HG02870 (cell line): Measurements from ENCODE around the gene CRK.

ENCODE experiments used
- ATAC-seq: cut with Tn5 transposase; IDR thresholded peaks from one replicate; pipeline ENCODE4 v1.9.1; 2021; ENCODE audit warnings: mild to moderate bottlenecking, moderate library complexity; ENCODE audit not compliant: unreplicated experiment

CRK gene

DNA sequence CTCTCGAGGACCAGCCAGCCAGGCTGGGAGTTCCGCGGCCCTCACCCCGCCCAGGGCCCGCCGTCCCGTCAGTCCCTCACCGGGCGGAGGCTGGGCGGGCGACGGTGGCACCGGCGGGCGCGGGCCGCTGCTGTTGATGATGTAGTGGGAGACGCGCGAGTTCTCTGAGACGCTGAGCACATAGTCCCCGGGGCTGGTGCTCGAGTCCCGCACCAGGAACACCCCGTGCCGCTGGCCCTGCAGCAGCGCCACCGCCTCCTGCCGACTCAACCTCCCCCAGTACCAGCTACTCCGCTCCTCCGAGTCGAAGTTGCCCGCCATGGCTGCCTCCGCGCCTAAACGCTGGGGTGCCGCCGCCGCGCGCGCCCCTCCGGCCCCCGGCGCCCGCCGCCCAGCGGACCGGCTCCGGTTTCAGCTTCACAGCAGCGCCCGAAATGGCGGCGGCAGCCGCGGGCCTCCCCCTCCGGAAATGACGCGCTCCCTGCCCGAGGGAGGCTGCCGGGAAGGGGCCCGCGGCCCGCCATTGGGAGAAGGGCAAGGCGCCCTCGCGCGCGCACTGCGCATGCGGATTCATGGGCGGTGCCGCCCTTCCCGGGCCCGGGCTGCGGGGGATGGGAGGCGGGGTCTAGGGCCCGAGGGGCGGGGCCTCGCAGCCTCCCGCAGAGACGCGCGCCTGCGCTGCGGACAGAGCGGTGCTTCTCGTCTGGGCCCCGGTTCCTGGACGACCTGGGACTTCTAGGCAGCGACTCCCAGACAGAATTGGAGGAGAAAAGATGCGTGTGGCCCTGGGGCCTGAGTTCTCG lies at the start of gene CRK:
Gene CRK, minus strand, starts transcription at position 436 of the 803 bp plus-strand sequence. Its CDS starts 115 bp downstream, at position 321.
- ATAC-seq, result peak; percentile 81

DNA sequence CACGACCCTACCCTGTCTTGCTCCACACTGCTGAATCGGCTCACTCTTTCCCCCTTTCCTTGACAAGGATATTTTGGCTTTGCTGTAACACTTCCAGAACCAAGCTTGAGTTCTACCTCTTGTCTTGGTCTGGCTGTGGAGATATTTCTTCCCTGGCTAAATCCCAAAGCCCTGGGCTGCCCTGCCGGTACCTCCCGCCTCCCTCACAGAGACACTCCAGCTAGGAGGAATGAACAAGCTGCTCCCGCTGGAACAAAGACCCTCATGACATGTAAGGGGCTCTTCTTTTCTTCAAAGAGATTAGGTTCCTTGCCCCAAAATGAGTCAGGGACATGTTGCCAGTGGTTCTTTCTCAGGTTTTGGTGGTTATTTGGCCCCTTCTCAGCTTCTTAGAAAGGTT lies 49.6 kb upstream of the CRK start:
- no peak for ATAC-seq

DNA sequence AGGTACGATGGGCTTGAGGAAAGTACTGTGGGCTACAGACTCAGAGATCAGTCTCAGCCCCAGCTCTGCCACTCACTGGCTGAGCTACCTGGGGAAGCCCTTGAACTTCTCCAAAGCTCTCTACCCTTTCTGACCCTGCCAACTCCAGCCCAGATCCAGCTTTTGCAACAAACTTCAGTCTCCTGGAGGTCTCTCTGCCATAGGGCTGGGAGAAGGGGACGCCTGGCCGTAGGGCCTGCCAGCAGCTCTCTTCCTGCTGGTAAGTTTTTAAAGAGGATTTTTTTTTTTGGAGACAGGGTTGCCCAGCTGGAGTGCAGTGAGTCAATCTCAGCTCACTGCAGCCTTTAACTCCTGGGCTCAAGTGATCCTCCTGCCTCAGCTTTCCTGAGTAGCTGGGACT lies 48.8 kb upstream of the CRK start:
- ATAC-seq, result no peak

DNA sequence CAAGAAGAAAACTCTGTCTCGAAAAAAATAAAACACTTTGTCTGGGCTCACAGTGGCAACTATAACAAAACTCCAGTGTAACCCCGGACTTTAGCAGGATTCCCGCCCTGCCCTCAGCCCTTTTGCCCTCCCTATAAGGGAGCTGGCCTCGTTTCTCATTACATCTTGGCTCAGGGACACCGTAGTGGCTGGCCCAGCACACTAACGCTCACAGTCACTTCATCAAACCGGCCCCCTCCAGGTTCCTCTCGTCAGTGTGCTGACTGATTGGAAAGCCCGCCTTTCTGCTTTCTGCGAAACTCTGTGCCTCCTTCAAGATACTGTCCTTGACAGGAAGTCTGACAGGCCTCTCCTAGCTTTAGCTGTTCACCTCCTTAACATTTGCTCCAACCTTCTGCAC lies 47.7 kb upstream of the CRK start:
- no peak for ATAC-seq

DNA sequence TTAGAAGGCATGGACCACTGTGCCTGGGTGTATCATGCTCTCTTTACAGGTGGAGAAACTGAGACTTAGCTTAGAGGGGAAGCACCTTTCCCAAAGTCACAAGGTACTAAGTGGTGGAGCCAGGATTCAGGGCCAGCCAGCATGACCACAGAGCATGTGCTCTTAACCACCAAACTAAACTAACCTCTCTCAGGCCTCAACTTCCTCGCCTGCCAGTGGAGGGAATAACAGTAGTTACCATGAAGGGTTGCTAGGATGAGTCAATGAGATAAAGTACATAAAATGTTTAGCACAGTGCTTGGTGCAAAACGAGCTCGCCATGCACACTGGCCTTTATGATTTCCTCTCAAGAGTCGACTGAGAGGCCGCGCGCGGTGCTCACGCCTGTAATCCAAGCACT lies 42.8 kb upstream of the CRK start:
- no peak for ATAC-seq

DNA sequence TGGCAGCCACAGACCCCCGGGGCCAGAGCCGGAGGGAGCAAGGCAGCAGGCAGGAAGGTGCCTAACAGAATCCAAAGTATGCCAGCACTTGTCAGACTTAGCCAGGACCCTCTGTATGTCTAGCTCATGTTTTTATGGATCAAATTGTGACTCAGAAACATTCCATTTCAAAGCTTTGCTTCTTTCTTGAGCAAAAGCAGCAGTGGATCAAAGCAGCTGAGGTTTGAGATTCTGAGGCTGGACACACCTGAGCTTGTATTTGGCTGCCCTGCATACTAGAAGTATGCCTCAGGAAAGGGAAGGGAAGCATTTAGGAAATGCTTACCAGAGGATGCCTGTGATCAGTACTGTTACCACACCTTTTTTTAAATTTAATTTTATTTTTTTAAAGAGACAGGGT lies 42.2 kb upstream of the CRK start:
- no peak for ATAC-seq

DNA sequence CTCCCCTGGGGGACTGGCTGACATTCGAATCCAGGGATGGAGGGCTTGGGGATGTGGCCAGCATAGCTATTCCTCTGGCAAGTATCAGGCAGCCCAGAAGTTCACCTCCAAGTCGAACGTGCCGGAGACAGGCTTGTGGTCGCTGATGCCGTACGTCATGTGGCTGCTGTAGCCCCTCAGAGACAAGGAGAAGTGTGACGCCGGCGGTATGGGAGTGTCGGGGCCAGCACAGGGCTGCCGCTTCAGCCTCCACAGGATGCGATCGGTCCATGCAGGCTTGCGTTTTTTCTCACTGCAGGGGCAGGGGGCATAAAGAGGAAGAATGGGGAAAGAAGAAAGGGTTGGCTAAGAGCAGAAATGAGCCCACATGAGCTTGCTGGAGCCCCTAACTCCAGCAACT lies 41.8 kb upstream of the CRK start:
- no peak for ATAC-seq

DNA sequence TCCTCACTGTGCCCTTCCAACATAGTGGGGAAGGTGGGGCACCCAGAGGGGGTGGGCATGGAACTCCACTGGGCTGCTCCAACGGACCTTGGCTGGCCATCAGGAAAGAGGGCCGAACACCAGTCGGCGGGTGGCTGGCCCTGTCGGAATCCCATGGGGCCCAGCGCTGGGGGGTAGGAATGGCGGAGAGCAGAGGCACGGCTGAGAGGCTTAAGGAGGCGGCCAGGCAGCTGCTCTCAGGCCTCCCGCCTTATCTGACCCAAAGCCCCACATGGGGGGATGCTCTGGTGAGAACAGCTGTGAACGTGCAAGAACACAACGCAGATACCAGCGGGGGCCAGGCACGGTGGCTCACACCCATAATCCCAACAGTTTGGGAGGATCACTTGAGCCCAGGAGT lies 40.8 kb upstream of the CRK start:
- no peak for ATAC-seq

DNA sequence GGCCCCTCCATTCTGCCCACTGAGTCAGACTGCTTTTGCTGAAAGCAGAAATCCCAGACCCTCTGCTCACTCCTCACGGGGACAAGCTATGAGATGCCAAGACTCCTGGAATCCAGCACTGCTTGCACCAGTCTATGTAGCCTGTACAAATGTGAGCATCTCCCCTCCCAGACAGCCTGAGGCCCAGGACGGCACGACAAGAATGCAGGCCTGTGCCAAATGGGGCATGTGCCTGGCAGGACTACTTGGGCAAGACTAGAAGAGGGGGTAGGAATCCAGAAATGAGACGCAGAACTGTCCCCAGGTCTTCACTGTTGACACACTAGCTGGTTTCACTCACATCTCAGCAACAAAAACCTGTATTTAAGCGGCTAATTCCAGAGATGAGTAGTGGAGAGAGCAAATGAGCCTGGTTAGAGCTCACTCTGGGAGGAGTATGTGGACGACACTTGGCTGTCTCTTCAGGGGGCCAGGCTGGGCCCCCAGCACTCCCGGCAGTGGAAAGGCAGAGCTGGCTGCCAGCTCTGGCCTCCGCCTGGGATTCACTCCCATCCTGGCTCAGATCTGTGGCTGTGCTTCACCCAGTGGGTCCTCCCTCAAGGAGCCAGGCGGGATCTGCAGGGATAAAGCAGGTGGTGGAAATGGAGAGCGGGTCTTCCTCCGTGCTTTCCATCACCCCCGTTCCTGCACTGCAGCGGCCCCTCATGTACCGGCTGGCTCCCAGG lies 39.4 kb upstream of the CRK start:
- no peak for ATAC-seq

DNA sequence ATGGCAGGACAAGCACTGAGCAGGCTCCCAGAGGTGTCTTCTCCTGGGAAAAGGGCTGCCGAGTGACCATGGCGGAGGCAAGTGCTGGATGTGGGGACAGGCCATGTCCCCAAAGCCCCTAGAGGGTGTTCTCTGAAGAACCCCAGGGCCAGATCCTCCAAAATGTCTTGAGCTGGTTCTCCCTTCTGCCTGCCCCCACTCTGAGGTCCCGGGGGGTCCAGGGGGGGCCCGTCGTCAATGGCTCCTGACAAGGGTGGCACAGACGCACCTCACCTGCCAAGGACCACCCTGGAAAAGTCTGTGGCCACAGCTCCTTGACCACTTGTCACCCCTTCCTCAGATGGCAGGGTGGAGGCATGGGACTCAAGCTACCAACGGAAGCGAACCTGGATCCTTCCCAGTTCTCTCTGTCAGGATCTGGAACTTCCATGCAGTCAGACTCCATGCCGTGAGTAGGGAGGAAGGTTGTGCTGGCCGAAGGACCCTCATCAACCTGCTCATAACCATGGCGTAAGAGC lies 38.8 kb upstream of the CRK start:
- ATAC-seq, result no peak

DNA sequence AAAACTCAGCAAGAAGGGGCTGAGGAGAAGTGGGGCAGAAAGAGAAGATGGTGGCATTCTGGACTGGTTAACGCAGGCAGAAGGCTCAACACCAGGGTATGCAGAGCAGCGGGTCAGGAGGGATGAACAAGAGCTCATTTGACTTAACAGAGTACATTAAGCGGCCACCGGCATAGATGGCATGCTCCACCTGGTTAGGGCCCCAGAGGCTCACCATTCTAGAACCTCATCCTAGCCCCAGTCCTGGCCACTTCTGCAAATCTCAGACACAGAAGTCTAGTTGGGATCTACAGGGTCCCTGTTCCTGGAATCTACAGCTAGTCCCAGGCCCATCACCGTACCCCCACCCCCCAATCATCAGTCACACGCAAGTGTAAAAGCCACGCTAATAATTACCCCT lies 38.2 kb upstream of the CRK start:
- ATAC-seq, result no peak

DNA sequence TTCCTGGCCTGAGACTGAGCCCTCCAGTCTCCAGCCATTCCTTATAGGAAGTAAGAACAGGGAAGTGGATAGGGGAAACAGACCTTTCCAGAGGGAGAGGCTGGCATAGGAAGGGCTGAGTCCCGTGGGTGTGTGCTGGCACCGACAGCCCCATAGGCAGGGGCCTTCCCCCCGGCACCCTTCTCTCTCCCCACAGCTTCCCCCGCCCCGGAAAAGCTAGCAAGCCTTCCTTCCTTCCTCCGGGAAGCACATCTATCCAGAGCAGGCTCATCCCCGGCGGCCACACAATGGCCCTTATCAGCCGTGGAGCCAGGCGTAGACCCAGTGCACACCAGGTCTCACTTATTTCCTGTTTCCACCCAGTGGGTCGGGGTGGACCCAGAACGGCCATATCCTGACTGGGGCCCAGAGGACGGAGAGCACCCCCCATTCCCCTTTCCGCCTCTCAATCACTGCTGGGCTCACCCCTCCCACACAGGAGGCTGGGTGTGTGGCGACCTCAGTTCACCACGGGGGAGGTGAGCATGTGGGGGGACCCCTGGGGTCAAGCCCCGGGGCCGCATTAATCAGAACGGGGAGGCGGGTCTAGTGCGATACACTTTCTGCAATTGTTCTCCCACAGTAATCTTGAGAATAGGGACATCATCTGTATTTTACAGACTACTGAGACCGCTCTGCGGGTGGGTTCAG lies 37.4 kb upstream of the CRK start:
- ATAC-seq, result no peak

DNA sequence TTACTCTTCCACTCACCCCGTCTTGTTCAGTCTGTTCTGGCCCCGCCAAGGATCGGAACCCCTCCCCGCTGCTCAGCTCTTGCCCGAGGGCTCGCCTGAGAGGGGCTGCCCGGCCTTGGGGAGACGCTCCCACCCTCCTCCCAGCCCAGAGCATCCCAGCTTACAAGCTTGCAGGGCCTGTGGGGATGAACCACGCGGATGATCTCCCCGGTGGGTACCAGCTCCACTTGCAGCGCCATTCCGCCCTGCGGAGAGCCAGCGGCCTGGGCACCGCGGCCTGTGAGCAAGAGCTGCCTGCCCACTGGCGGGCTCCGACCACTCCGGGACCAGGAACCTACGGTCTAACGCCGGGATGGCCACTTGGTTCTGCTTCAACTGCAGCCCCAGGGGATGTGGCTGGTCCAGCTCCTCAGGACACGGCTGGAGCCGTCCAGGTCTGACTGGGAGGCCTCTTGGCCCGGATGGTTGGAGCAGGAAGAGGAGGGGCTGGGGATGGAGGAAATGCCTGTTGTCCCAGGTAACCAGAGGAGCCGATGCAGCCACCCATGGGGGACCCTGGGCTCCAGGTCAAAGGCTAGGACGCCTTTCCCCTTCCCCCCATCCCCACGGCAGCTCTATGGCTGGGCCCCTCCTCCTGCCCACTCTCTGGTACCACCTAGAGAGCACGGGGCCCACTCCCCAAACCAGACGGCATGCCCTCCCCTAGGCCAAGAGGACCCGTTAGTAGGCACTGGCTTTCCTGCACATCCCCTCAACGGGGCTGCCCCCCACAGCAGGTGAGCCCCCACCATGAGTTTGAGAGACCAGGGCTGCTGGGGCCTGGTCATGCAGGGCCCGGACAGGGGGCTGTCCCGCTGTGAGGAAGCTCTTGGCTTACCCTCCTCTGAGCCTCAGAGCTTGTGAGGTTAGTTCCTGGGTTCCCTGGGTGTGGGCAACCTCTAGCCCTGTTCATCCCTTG lies 36.5 kb upstream of the CRK start, which contains the start of gene MYO1C:
Gene MYO1C, minus strand, starts transcription at position 438 of the 958 bp plus-strand sequence. Its CDS starts 199 bp downstream, at position 239.
- ATAC-seq, result no peak

DNA sequence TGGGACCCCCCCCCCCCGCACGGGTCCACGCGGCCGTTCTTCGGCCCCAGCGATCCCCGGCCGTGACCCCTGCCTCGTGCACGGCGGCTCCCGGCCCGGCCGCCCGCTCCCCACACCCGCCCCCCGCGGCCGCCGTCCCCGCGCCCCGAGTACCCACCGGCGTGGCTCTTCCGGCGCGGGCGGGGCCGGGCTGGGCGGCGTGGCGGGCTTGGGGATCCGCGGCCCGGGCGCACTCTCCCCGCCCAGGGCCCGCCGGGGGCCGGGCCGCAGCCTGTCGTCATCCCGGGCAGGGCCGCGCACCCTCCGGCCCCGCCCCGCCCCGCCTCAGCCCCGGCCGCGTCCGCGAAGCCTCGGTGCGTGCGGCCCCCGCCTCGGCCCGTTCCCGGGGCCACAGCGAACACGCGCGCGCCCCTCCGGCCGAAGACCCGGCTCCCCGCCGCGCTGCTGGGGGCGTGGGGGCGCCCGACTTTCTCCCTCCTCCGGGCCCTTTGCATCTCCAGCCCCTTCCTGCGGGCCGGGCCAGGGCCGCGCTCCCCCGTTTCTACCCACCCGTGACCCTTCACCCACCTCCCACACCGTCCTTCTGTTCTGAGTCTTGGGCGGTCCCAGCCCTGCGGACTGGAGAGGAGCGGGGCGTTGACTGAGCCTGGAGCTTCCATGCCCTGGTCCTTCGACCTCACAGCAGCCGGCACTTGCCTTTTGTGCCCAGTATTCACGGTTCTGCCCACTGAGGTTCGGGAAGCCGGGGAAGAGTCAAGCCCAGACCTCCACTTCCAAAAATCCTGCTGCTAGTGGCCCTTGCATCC lies 35.6 kb upstream of the CRK start:
- ATAC-seq, result peak; percentile 50

DNA sequence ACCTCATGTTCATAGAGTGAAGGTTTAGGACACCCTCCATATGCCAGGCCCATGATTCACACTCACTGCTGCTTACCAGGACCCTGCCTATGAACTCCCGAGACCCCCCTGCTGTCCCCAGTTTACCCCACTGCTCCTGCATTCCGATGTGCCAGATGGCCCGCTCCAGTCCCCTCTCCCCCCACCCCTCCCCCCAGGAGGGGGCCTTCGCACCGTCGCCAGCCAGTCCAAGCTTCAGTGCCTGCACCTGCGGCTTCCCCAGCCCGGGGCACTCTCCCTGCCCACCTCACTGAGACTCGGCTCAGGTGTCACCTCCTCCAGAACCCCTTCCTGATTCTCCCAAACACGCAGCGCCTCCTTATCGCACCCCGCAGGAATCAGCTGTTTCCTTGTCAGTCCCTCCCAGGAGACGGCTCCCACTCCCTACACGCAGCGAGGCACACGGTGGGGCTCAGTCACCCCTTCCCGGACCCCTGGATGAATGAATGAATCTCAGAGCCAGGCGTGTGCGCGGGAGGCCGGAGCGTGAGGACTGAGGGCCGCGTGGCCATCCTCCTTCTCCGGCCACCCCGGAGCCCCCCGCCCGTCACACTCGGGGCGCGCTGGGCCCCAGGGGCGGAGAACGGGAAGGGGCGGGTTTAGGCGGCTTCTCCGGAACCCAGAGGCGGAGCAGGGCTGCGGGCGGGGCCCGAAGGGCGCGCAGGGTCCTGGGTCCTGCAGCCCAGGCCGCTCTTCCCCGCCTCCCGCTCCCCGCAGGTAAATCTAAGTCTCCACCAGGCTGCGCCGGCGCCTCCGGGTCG lies 34.8 kb upstream of the CRK start:
- ATAC-seq, result peak; percentile 45

DNA sequence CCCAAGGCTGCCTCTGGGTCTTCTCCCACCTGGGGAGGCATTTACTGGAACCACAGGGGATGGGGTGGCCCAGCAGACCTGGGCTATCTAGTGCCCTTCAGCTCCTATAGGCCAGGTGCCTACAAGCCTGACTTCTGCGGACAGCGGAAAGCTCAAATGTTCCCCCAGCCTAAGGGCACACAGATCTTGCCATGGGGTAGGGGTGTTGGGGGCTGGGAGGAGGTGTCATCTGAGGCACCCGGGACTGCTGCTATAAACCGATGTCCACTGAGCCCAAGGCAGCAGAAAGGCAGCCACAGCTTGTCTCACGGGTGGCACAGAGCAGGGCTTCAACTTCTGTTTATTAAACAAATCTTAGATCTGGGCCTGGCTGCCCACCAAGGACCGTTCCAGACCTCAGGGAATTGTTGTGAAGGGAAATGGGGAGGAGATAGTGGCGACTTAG lies 32.8 kb upstream of the CRK start:
- no peak for ATAC-seq

DNA sequence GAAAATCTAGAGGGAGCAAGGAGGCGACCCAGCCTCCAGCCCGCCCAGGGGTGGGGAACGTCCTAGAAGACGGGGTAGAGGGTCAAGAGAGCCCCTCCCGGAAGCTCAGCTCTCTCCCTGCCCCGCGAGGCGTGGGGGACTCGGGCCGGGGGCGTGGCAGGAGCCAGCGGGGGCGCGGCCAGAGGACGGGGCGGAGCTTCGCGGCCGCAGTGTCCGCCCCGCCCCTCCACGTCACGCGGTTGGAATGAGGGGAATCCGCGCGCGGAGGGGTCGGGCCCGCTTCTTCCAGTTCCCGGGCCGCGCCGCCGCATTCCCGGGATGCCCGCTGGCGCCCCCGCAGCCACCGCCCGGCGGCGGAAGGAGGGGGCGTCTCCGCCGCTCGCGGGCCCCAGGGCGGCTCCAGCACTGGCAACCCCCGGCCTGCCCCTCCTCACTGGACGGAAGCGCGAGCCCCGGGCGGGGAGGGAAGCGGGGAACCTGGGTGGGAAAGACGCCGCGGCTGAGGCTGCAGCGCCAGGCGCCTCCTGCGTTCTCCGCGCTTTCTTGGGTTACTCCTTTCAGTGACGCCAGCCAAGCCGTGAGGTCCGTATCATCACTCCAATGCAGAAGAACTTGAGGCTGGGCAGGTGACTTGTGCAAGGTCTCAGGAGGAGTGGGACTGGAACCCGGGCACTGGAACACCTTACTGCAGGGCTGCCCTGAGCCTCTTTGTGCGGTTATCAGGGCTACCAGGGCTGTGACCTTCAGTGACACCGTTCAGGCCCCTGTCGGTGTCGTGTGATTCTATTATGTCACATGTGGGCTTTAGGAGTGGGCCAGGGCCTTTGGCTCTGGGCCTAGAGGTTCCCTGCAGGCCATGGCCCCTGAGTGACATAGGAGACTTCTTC lies 32.1 kb upstream of the CRK start:
- ATAC-seq, result no peak
